ENCODE measurements around the gene C9orf57.
A peak's percentile ranks its signal among the peaks of the same experiment; 100 is the strongest.
"Not testable (repeated sequence)": the region's sequence is repeated elsewhere in the genome, so short reads cannot be mapped to it uniquely, and the experiment has no call there.

Gene C9orf57

GRCh38 chr9:72060513-72060912 lies at the start of gene C9orf57:
Gene C9orf57, minus strand, starts transcription at chr9:72060613. Its CDS starts 1,282 bp downstream, at chr9:72059331.
- no peak for DNase-seq

- DNase-seq: no peak
Observed at GRCh38 chr9:72102520-72102919, 42.1 kb upstream of the C9orf57 start.

- not testable (repeated sequence) for DNase-seq
Observed at GRCh38 chr9:72095520-72095919, 35.1 kb upstream of the C9orf57 start.

- DNase-seq: no peak
Observed at GRCh38 chr9:72092820-72093219, 32.4 kb upstream of the C9orf57 start.

GRCh38 chr9:72089451-72090130 lies 29.2 kb upstream of the C9orf57 start:
- DNase-seq: no peak

GRCh38 chr9:72082536-72082935 lies 22.1 kb upstream of the C9orf57 start:
- DNase-seq: no peak

GRCh38 chr9:72074666-72075065 lies 14.3 kb upstream of the C9orf57 start:
- DNase-seq: not testable (repeated sequence)

GRCh38 chr9:72065076-72065475 lies 4.7 kb upstream of the C9orf57 start:
- no peak for DNase-seq

- DNase-seq: no peak
Observed at GRCh38 chr9:72052122-72052521, 8.3 kb downstream of the C9orf57 start.

- no peak for DNase-seq
Observed at GRCh38 chr9:72048850-72049249, 11.6 kb downstream of the C9orf57 start.

- DNase-seq: no peak
Observed at GRCh38 chr9:72046630-72047456, 13.6 kb downstream of the C9orf57 start.

GRCh38 chr9:72044095-72044494 lies 16.3 kb downstream of the C9orf57 start:
- no peak for DNase-seq

- no peak for DNase-seq
Observed at GRCh38 chr9:72043576-72043975, 16.8 kb downstream of the C9orf57 start.

- DNase-seq: no peak
Observed at GRCh38 chr9:72042928-72043327, 17.5 kb downstream of the C9orf57 start.

- DNase-seq: no peak
Observed at GRCh38 chr9:72041775-72042194, 18.6 kb downstream of the C9orf57 start.

GRCh38 chr9:72041369-72041768 lies 19.0 kb downstream of the C9orf57 start:
- DNase-seq: no peak

GRCh38 chr9:72039532-72039931 lies 20.9 kb downstream of the C9orf57 start:
- DNase-seq: no peak

- DNase-seq: peak; percentile 8 to 84 (median 48)
Observed at GRCh38 chr9:72038890-72039410, 21.5 kb downstream of the C9orf57 start.

GRCh38 chr9:72038408-72038807 lies 22.0 kb downstream of the C9orf57 start:
- DNase-seq: no peak

- no peak for DNase-seq
Observed at GRCh38 chr9:72037571-72037970, 22.8 kb downstream of the C9orf57 start.

- no peak for DNase-seq
Observed at GRCh38 chr9:72030767-72031166, 29.6 kb downstream of the C9orf57 start.

- DNase-seq: no peak
Observed at GRCh38 chr9:72029986-72030385, 30.4 kb downstream of the C9orf57 start.

- no peak for DNase-seq
Observed at GRCh38 chr9:72025906-72026305, 34.5 kb downstream of the C9orf57 start.

- DNase-seq: no peak
Observed at GRCh38 chr9:72023596-72023995, 36.8 kb downstream of the C9orf57 start.

Data from C1 segment of cervical spinal cord (tissue), 14 donors.